ENCODE measurements around the gene STXBP6. TPM values are rescaled to one million over a fixed set of nuclear protein-coding genes. Genes with fewer than 3 reads are reported as not detected.

STXBP6 gene
- total RNA-seq, 2 donors from 2014 or later, result not detected

- Mint-ChIP-seq H3K27me3 (ENCODE audit: low read depth) (peaks cover 34% of the 10 kb centered on the region), H3K27ac (no peak overlapping the region), H3K4me1 (ENCODE audit: low read depth) (no peaks in the 10 kb centered on the region), H3K9me3 (no peaks in the 10 kb centered on the region), H3K36me3 (ENCODE audit: insufficient read depth in 2 of 2) (no peaks in the 10 kb centered on the region), H3K4me3 (no peak overlapping the region)
- no peak for ATAC-seq (replicated peaks in 1 of 2)
- no peak for DNase-seq
Measured at GRCh38 chr14:24986206-24986893, 63.6 kb downstream of the STXBP6 start.

GRCh38 chr14:24984846-24985589 lies 64.9 kb downstream of the STXBP6 start:
- Mint-ChIP-seq H3K4me1 (ENCODE audit: low read depth) (no peaks in the 10 kb centered on the region), H3K36me3 (ENCODE audit: insufficient read depth in 2 of 2) (no peaks in the 10 kb centered on the region), H3K9me3 (no peaks in the 10 kb centered on the region), H3K27me3 (ENCODE audit: low read depth) (peaks cover 33% of the 10 kb centered on the region), H3K4me3 (no peak overlapping the region), H3K27ac (no peak overlapping the region)
- DNase-seq (no peak), ATAC-seq (replicated peaks in 1 of 2) (no peak)

- DNase-seq (no peak), ATAC-seq (replicated peaks in 1 of 2) (no peak)
- Mint-ChIP-seq H3K36me3 (ENCODE audit: insufficient read depth in 2 of 2) (no peaks in the 10 kb centered on the region), H3K4me1 (ENCODE audit: low read depth) (peaks cover 7% of the 10 kb centered on the region), H3K27me3 (ENCODE audit: low read depth) (peaks cover 42% of the 10 kb centered on the region), H3K9me3 (no peaks in the 10 kb centered on the region), H3K27ac (no peak overlapping the region), H3K4me3 (no peak overlapping the region)
Measured at GRCh38 chr14:24982472-24983155, 67.3 kb downstream of the STXBP6 start.

GRCh38 chr14:24979725-24980239 lies 70.2 kb downstream of the STXBP6 start:
- ATAC-seq (replicated peaks in 1 of 2) (no peak), DNase-seq (no peak)
- Mint-ChIP-seq H3K9me3 (no peaks in the 10 kb centered on the region), H3K4me1 (ENCODE audit: low read depth) (peaks cover 7% of the 10 kb centered on the region), H3K4me3 (no peak overlapping the region), H3K36me3 (ENCODE audit: insufficient read depth in 2 of 2) (no peaks in the 10 kb centered on the region), H3K27ac (no peak overlapping the region), H3K27me3 (ENCODE audit: low read depth) (peaks cover 39% of the 10 kb centered on the region)

GRCh38 chr14:24978862-24979724 lies 70.9 kb downstream of the STXBP6 start:
- H3K36me3 Mint-ChIP-seq (ENCODE audit: insufficient read depth in 2 of 2), result no peaks in the 10 kb centered on the region
- H3K27me3 Mint-ChIP-seq (ENCODE audit: low read depth), result peaks cover 34% of the 10 kb centered on the region
- H3K4me1 Mint-ChIP-seq (ENCODE audit: low read depth), result peaks cover 7% of the 10 kb centered on the region
- H3K27ac Mint-ChIP-seq, result no peak overlapping the region
- H3K9me3 Mint-ChIP-seq, result no peaks in the 10 kb centered on the region
- no peak overlapping the region for H3K4me3 Mint-ChIP-seq
- ATAC-seq (replicated peaks in 1 of 2) (no peak), DNase-seq (no peak)

GRCh38 chr14:24976602-24977001 lies 73.3 kb downstream of the STXBP6 start:
- Mint-ChIP-seq H3K27me3 (ENCODE audit: low read depth) (peaks cover 28% of the 10 kb centered on the region), H3K27ac (no peak overlapping the region), H3K9me3 (no peaks in the 10 kb centered on the region), H3K4me3 (no peak overlapping the region), H3K36me3 (ENCODE audit: insufficient read depth in 2 of 2) (no peaks in the 10 kb centered on the region), H3K4me1 (ENCODE audit: low read depth) (peaks cover 7% of the 10 kb centered on the region)
- DNase-seq, result no peak
- no peak for ATAC-seq (replicated peaks in 1 of 2)

GRCh38 chr14:24975393-24975792 lies 74.6 kb downstream of the STXBP6 start:
- no peak for DNase-seq
- Mint-ChIP-seq H3K4me1 (ENCODE audit: low read depth) (peaks cover 7% of the 10 kb centered on the region), H3K36me3 (ENCODE audit: insufficient read depth in 2 of 2) (no peaks in the 10 kb centered on the region), H3K9me3 (no peaks in the 10 kb centered on the region), H3K27ac (no peak overlapping the region), H3K4me3 (no peak overlapping the region), H3K27me3 (ENCODE audit: low read depth) (peaks cover 28% of the 10 kb centered on the region)
- no peak for ATAC-seq (replicated peaks in 1 of 2)

- Mint-ChIP-seq H3K4me3 (no peak overlapping the region), H3K9me3 (no peaks in the 10 kb centered on the region), H3K36me3 (ENCODE audit: insufficient read depth in 2 of 2) (no peaks in the 10 kb centered on the region)
Measured at GRCh38 chr14:24974591-24975374, 75.2 kb downstream of the STXBP6 start.

GRCh38 chr14:24972844-24973243 lies 77.1 kb downstream of the STXBP6 start:
- DNase-seq, result no peak
- H3K27me3 Mint-ChIP-seq (ENCODE audit: low read depth), result peaks cover 10% of the 10 kb centered on the region

More at GRCh38 chr14:24974591-24975374, 75.2 kb downstream of the STXBP6 start:
- ATAC-seq (replicated peaks in 1 of 2) (no peak), DNase-seq (no peak)
- H3K4me1 Mint-ChIP-seq (ENCODE audit: low read depth), result peaks cover 7% of the 10 kb centered on the region
- H3K27ac Mint-ChIP-seq, result no peak overlapping the region
- H3K27me3 Mint-ChIP-seq (ENCODE audit: low read depth), result peaks cover 27% of the 10 kb centered on the region

GRCh38 chr14:24971255-24971654 lies 78.7 kb downstream of the STXBP6 start:
- Mint-ChIP-seq H3K27ac (no peak overlapping the region), H3K9me3 (no peaks in the 10 kb centered on the region), H3K27me3 (ENCODE audit: low read depth) (peaks cover 13% of the 10 kb centered on the region), H3K36me3 (ENCODE audit: insufficient read depth in 2 of 2) (no peaks in the 10 kb centered on the region), H3K4me3 (no peak overlapping the region), H3K4me1 (ENCODE audit: low read depth) (no peaks in the 10 kb centered on the region)
- no peak for ATAC-seq (replicated peaks in 1 of 2)
- no peak for DNase-seq

More at GRCh38 chr14:24972844-24973243, 77.1 kb downstream of the STXBP6 start:
- H3K27ac Mint-ChIP-seq, result no peak overlapping the region
- ATAC-seq (replicated peaks in 1 of 2), result no peak
- H3K36me3 Mint-ChIP-seq (ENCODE audit: insufficient read depth in 2 of 2), result no peaks in the 10 kb centered on the region
- H3K4me1 Mint-ChIP-seq (ENCODE audit: low read depth), result no peaks in the 10 kb centered on the region
- H3K4me3 Mint-ChIP-seq, result no peak overlapping the region
- H3K9me3 Mint-ChIP-seq, result no peaks in the 10 kb centered on the region

GRCh38 chr14:24966579-24966964 lies 83.4 kb downstream of the STXBP6 start:
- Mint-ChIP-seq H3K9me3 (no peaks in the 10 kb centered on the region), H3K4me3 (no peak overlapping the region), H3K4me1 (ENCODE audit: low read depth) (no peaks in the 10 kb centered on the region), H3K27me3 (ENCODE audit: low read depth) (peaks cover 10% of the 10 kb centered on the region), H3K36me3 (ENCODE audit: insufficient read depth in 2 of 2) (no peaks in the 10 kb centered on the region), H3K27ac (no peak overlapping the region)
- DNase-seq, result no peak
- no peak for ATAC-seq (replicated peaks in 1 of 2)
